Ishikawa (cell line): ENCODE measurements around the gene CYB561D1.

Experiments
- CEBPB ChIP-seq: IDR thresholded peaks from 2 replicates; pipeline ENCODE4 v1.6.1; 2012
- CREB1 ChIP-seq: IDR thresholded peaks from 2 replicates; pipeline ENCODE4 v1.6.1; 2012; ENCODE audit warnings: low read depth
- RAD21 ChIP-seq: IDR thresholded peaks from 2 replicates; pipeline ENCODE4 v1.6.1; 2012; ENCODE audit warnings: low read depth
- ZBTB7A ChIP-seq: IDR thresholded peaks from 2 replicates; pipeline ENCODE4 v1.6.1; 2012; ENCODE audit warnings: low read depth
- TF ChIP-seq, protein P1 (sequence below): IDR thresholded peaks from 2 replicates; pipeline ENCODE4 v1.6.1; 2012
- TF ChIP-seq, protein P2 (sequence below): IDR thresholded peaks from 2 replicates; pipeline ENCODE4 v1.6.1; 2012; ENCODE audit warnings: low read depth, mild to moderate bottlenecking

DNA sequence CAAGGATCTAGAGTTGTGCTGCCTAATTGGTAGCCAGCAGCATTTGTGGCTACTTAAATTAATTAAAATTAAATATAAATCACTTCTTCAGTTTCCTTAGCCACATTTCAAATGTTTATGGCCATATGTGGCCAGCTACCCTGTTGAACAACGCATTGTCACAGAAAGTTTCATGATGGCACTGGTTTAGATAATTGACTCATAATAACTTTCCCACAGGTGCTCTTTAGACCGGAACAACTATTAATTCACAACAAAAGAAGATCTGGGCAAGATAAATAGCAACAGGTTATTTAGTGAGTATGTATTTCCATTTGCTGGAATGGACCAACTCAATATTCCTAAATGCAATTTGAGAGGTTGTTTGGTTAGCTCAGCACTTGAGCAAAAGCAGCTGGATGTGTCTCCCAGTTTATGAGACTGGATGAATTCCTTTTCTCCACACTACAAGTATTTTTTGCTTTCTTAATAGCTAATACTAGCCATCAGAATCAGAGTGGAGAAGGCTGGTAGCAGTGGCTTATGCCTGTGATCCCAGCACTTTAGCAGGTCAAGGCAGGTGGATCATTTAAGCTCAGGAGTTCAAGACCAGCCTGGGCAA, 19.3 kb downstream of the CYB561D1 start:
- no peak for TF ChIP-seq CEBPB
- no peak for TF ChIP-seq RAD21
- TF ChIP-seq, protein P1, sequence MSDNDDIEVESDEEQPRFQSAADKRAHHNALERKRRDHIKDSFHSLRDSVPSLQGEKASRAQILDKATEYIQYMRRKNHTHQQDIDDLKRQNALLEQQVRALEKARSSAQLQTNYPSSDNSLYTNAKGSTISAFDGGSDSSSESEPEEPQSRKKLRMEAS: no peak
- TF ChIP-seq, protein P2, sequence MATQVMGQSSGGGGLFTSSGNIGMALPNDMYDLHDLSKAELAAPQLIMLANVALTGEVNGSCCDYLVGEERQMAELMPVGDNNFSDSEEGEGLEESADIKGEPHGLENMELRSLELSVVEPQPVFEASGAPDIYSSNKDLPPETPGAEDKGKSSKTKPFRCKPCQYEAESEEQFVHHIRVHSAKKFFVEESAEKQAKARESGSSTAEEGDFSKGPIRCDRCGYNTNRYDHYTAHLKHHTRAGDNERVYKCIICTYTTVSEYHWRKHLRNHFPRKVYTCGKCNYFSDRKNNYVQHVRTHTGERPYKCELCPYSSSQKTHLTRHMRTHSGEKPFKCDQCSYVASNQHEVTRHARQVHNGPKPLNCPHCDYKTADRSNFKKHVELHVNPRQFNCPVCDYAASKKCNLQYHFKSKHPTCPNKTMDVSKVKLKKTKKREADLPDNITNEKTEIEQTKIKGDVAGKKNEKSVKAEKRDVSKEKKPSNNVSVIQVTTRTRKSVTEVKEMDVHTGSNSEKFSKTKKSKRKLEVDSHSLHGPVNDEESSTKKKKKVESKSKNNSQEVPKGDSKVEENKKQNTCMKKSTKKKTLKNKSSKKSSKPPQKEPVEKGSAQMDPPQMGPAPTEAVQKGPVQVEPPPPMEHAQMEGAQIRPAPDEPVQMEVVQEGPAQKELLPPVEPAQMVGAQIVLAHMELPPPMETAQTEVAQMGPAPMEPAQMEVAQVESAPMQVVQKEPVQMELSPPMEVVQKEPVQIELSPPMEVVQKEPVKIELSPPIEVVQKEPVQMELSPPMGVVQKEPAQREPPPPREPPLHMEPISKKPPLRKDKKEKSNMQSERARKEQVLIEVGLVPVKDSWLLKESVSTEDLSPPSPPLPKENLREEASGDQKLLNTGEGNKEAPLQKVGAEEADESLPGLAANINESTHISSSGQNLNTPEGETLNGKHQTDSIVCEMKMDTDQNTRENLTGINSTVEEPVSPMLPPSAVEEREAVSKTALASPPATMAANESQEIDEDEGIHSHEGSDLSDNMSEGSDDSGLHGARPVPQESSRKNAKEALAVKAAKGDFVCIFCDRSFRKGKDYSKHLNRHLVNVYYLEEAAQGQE: no peak
- TF ChIP-seq ZBTB7A: no peak
- TF ChIP-seq CREB1: no peak
